NB4 (cell line): ENCODE data around the gene COL5A1.

ENCODE experiments used
- CTCF ChIP-seq: IDR thresholded peaks from one replicate; pipeline ENCODE4 v1.5.1; 2012; ENCODE audit warnings: low read depth, low read length
- POLR2A ChIP-seq: IDR thresholded peaks from 2 replicates; pipeline ENCODE4 v1.6.1; 2011; ENCODE audit warnings: mild to moderate bottlenecking; ENCODE audit not compliant: insufficient read length; ENCODE audit errors: extremely low read depth

- TF ChIP-seq CTCF (no peak), POLR2A (no peak)
These were observed 18.7 kb upstream of the COL5A1 start for GRCh38 chr9:134622896-134623257.
